Measurements from ENCODE around the gene NAIF1.
"Not testable (repeated sequence)": the region's sequence is repeated elsewhere in the genome, so short reads cannot be mapped to it uniquely, and the experiment has no call there.

The NAIF1 gene

GRCh38 chr9:128057724-128058409, 9.3 kb downstream of the NAIF1 start:
- DNase-seq = no peak

- DNase-seq = no peak
Measured at GRCh38 chr9:128056887-128057723, 10.0 kb downstream of the NAIF1 start.

- DNase-seq = no peak
Measured at GRCh38 chr9:128056086-128056485, 11.0 kb downstream of the NAIF1 start.

DNA sequence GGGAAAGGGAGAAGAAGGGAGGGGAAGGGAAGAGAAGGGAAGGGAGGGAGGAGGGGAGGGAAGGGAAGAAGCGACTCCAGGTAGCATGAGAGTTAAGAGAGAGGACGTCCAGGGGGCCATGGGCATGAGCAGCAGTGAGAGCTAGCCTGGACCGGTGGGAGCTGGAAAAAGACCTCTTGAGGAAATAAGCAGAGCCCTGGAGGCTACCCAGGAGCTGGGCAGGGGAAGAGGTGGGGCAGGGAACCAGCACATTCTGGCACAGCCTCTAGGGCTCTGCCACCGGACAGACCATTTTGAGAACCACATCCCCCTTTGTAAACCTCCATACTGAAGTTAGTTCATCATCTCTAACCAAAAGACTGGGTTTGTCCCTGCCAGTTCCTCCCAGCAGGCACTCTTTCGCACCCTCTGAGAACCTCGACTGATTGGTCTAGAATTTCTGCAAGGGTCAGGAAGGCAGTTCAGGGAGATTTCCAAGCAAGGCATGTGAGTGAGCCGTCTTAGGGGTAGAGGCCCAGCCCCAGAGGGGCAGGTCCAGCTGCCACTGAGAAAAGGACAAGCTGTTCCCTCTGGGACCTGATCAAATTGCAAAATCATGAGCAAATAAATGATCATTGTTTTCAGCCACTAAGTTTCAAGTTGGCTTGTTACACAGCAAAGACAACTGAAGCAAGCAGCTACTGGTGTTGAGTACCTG, 11.6 kb downstream of the NAIF1 start:
- DNase-seq = no peak

DNA sequence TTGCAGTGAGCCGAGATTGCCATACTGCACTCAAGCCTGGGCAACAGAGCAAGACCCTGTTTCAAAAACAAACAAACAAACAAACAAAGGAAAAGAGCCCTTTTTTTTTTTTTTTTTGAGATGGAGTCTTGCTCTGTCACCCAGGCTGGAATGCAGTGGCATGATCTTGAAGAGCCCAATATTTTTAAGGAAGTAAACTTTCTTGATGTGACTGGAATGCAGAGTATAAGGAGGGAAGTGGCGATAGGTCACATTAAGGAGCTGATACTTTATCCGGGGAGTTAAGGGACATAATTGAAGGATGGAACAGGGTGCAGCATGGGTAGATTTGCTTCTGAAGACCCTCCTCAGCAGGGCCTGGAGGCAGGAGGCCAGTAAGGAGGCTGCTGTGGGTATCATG, 13.0 kb downstream of the NAIF1 start:
- no peak for DNase-seq

DNA sequence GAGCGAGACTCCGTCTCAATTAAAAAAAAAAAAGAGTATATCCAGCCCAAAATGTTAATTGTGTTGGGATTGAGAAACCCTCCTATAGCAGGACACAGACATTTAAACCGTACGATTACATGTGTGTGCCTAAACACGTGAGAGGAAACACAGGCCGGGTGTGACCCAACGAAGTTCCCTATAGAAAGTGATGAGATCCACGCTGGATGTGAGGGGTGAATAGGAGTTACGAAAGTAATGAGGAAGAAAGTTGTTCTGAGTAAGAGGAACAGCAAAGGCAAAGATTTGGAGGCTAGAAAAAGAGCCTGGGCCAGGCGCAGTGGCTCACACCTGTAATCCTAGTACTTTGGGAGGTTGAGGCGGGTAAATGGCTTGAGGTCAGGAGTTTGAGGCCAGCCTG, 13.6 kb downstream of the NAIF1 start:
- no peak for DNase-seq

DNA sequence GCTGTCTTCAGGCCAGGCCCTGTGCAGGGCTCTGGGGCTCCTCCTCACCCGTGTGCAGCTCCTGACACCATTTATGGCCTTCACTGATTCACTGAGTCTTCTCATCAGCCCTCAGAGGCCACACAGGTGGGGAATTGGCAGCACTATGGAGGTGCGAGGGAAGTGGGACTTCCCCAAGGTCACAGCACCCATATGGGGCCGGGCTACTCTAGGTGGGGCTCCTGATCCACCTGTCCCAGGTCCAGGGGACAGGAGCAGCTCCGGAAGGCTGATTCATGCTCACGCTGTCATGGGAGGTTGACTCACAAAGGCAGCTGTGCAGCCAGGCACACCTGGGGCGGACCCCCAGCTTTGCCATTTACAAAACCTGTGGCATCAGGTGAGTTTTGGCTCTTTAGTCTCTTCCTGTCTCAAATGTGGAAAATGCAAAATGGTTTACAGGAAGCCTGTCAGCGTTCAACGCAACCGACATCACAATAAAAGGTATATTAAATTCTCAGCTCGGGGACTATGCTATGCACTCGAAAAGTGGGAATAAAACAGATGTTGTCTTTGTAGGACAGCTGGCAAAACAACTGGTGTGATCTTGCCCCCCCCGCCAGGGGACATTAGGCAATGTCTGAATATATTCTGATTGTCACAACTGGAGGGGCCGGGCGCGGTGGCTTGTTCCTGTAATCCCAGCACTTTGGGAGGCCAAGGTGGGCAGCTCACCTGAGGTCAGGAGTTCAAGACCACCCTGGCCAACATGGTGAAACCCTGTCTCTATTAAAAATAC, 15.0 kb downstream of the NAIF1 start:
- no peak for DNase-seq

- DNase-seq = no peak
Measured at GRCh38 chr9:128049843-128050242, 17.3 kb downstream of the NAIF1 start.

- no peak for DNase-seq
Measured at GRCh38 chr9:128048663-128049062, 18.5 kb downstream of the NAIF1 start.

GRCh38 chr9:128047231-128047630, 19.9 kb downstream of the NAIF1 start:
- no peak for DNase-seq

- DNase-seq = no peak
Measured at GRCh38 chr9:128045831-128046230, 21.3 kb downstream of the NAIF1 start.

GRCh38 chr9:128045409-128045808, 21.7 kb downstream of the NAIF1 start:
- not testable (repeated sequence) for DNase-seq

- no peak for DNase-seq
Measured at GRCh38 chr9:128043467-128043868, 23.7 kb downstream of the NAIF1 start.

DNA sequence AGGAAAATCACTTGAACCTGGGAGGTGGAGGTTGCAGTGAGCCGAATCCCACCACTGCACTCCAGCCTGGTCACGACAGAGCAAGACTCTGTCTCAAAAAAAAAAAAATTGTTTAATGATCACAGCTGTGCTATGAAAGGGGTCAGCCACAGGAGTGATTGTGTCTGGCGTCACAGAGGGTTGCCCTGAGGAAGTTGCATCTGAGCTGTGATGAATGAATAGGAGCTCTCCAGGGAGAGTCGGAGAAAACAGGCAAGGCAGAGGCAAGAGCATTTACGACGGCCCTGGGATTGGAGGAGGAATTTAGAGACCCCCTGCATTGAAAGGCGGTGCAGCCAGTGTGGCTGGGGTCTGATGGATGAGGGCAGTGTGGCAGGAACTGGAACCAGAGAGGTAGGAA, 25.1 kb downstream of the NAIF1 start:
- DNase-seq = no peak

DNA sequence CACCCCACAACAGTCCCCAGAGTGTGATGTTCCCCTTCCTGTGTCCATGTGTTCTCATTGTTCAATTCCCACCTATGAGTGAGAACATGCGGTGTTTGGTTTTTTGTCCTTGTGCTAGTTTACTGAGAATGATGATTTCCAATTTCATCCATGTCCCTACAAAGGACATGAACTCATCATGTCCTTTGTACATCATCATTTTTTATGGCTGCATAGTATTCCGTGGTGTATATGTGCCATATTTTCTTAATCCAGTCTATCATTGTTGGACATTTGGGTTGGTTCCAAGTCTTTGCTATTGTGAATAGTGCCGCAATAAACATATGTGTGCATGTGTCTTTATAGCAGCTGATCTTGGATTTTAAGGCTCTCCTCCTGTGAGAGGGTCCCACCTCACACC, 26.3 kb downstream of the NAIF1 start:
- not testable (repeated sequence) for DNase-seq

- DNase-seq = not testable (repeated sequence)
Measured at GRCh38 chr9:128036522-128036921, 30.6 kb downstream of the NAIF1 start.

- peak; percentile 54 for DNase-seq
Measured at GRCh38 chr9:128034821-128035652, 32.1 kb downstream of the NAIF1 start.

DNA sequence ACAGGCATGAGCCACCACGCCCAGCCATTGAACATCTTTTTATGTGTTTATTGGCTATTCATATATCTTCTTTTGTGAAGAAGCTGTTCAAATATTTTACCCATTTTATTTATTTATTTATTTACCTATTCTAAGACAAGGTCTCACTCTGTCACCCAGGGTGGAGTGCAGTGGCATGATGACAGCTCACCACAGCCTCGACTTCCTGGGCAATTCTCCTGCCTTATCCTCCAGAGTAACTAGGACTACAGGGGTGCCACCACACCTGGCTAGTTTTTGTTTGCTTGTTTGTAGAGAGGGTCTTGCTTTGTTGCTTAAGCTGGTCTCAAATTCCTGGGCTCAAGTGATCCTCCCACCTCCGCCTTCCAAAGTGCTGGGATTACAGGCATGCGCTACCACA, 33.5 kb downstream of the NAIF1 start:
- no peak for DNase-seq

GRCh38 chr9:128027705-128028104, 39.4 kb downstream of the NAIF1 start:
- no peak for DNase-seq

GRCh38 chr9:128026773-128027541, 40.2 kb downstream of the NAIF1 start:
- no peak for DNase-seq

DNA sequence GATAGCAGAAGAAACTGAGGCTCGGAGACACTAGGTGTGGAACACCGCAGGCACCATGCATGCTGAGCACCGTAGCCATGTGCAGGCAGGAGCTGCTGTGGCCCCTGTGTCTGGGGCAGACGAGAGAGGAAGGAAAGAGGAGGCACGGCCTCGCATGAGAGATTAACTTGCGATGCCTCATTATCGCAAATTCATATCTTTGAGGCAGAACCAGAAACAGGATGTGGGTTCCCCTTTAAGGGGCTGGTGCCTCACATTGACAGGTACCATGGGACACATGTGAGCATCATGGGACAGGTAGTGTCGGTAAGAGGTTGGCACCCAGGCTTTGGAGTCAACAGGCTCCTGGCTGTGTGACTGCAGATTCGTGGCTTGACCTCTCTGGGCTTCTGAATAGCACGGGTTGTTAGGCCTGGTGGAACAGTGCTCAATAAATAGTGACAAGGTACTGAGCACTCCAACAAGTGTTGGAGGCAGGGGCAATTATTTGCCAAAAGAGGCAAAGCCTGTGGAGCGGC, 40.8 kb downstream of the NAIF1 start:
- DNase-seq = no peak

All from amniotic stem cell (primary cell).